GM12801 (cell line): ENCODE measurements around the gene CNNM2.

Experiments used
- CTCF ChIP-seq: IDR thresholded peaks from one replicate; pipeline ENCODE4 v1.5.1; 2011; ENCODE audit warnings: control low read depth; ENCODE audit not compliant: insufficient read length; ENCODE audit errors: extremely low read depth

CNNM2 gene

GRCh38 chr10:102962267-102962666 lies 44.2 kb downstream of the CNNM2 start:
- TF ChIP-seq CTCF: no peak

- no peak for TF ChIP-seq CTCF
Observed at GRCh38 chr10:102962951-102963755, 45.1 kb downstream of the CNNM2 start.

GRCh38 chr10:102963756-102964025 lies 45.6 kb downstream of the CNNM2 start:
- TF ChIP-seq CTCF: no peak

- no peak for TF ChIP-seq CTCF
Observed at GRCh38 chr10:102964713-102965112, 46.6 kb downstream of the CNNM2 start.

- no peak for TF ChIP-seq CTCF
Observed at GRCh38 chr10:102965311-102965851, 47.3 kb downstream of the CNNM2 start.

- TF ChIP-seq CTCF: no peak
Observed at GRCh38 chr10:102967123-102967522, 49.0 kb downstream of the CNNM2 start.

GRCh38 chr10:102970562-102971340 lies 52.7 kb downstream of the CNNM2 start:
- no peak for TF ChIP-seq CTCF
